GM12872 (cell line): ENCODE data around the gene SPATA16.

ENCODE experiments used
- TF ChIP-seq, protein P1 (sequence below): IDR thresholded peaks from 3 replicates; pipeline ENCODE4 v1.5.1; 2011; ENCODE audit warnings: low read depth, mild to moderate bottlenecking, low read length, moderate library complexity; ENCODE audit not compliant: insufficient read depth

The SPATA16 gene

DNA sequence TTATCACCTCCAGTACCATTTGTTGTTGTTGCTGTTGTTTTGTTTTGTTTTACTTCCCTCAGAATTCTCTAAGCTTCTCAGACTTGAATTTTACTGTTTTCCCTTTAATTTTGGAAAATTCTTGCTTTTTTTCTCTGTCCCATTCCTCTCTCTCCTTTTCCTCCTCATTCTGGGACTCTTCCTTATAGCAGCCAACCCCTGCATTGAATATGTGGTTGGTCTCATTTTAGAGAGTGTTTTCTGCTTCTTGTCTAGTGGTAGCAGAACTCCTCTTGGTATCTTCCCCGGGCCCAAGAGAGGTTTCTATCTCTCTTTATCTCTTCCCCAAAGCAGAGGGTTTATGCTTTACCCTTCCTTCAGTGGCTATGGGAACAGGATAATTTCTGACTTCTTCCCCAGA, 113.6 kb downstream of the SPATA16 start:
- TF ChIP-seq, protein P1, sequence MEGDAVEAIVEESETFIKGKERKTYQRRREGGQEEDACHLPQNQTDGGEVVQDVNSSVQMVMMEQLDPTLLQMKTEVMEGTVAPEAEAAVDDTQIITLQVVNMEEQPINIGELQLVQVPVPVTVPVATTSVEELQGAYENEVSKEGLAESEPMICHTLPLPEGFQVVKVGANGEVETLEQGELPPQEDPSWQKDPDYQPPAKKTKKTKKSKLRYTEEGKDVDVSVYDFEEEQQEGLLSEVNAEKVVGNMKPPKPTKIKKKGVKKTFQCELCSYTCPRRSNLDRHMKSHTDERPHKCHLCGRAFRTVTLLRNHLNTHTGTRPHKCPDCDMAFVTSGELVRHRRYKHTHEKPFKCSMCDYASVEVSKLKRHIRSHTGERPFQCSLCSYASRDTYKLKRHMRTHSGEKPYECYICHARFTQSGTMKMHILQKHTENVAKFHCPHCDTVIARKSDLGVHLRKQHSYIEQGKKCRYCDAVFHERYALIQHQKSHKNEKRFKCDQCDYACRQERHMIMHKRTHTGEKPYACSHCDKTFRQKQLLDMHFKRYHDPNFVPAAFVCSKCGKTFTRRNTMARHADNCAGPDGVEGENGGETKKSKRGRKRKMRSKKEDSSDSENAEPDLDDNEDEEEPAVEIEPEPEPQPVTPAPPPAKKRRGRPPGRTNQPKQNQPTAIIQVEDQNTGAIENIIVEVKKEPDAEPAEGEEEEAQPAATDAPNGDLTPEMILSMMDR = no peak

DNA sequence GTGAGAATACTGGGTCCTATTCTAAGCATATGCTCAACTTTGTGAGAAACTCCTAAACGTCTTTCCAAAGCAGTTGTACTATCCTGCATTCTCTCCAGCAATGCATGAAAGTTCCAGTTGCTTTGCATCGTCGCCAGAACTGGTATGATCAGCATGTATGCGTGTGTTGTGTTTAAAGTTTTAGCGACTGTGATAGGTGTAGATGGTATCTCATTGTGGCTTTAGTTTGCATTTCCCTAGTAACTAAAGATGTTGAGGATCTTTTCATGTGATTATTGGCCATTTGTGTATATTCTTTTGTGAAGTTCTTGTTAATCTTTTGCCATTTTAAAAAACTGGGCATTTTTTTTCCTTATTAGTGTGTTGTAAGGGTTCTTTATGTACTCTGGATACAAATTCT, 115.1 kb downstream of the SPATA16 start:
- TF ChIP-seq, protein P1 = no peak

DNA sequence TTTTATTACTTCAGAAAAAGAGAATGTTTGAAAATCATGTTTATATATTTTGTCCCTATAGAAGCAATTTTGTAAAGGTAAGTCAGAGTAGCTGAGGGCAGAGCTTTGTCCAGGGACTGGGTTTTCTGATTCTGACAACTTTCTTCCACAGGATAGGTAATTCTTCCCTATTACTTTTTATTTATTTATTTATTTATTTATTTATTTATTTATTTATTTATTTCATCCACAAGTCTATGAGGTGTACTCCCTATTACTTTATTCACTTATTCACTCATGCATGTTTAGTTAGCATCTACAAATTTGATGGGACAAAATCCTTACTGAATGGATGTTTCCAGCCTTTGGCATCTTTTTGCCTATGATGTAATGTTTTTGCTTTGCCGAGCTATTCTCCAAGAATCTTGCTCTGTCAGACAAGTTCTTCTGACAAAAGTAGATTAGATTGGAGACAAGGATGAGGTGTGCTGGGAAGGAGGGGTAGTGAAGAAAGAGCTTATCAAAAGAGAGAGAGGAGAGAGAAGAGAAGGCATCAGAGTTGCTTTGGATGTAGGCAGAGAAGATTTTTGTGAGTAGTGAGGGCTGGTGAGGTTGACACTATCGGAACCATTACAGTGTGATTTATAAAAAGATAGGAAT, 119.4 kb downstream of the SPATA16 start:
- TF ChIP-seq, protein P1 = no peak

DNA sequence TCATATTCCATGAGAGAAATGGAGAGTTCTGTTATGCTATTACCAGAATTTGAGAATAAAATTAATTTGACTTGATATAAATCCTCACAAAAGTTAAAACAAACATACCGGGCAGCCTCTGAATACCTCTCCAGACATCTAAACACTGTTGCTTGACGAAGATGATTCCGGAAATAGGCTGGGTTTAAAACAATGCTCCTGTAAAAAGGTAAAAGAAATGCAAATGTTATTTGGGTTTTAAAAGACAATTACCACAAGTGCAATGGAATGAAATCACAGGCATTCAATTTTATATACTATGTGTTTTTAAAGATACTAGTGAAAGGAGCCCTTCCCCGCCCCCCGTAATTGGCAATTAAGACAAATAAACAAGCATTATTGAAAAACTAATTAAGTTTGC, 121.7 kb downstream of the SPATA16 start:
- TF ChIP-seq, protein P1 = no peak

DNA sequence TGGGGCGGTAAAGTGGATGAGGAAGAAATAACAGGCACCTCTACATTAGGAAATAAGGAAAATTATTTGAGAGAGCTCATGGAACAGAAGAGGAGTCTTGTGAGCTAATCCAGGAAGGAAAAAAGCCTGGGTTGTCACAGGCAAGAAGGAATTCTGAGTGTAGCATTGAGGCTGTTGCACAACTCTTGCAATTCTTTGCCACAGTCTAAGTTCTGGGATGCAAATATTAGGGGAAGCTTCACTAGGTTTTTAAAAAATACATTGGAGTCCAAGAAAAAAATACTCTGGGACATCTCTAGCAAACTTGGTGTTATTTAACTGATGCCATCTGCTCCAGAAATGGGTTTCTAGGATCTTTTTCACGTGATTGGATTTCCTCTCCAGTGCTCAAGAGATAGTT, 122.3 kb downstream of the SPATA16 start:
- TF ChIP-seq, protein P1 = no peak

DNA sequence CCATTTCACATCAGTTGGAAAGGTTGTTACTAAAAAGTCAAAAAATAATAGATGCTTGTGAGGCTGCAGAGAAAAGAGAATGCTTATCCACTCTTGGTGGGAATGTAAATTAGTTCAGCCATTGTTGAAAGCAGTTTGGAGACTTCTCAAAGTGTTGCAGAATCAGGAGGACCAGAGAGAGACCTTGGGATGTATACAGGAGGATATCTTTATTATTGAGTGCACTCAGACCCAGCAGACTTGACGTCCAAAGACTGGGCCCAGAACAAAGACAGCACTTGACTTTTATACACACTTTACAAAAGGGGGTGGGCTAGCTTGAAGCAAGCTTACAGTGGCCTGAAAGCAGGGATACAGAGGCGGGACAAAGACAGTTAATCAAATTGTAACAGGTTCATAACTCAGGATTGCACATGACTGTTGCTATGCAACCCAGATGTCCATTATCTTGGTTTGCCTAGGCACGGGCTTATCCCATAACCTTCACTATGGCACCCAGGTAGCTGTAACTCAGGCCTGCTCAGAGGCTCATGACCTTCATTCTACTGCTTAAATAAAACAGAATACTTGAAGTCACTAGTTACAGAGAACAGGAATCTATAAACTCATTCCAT, 127.7 kb downstream of the SPATA16 start:
- TF ChIP-seq, protein P1 = no peak

DNA sequence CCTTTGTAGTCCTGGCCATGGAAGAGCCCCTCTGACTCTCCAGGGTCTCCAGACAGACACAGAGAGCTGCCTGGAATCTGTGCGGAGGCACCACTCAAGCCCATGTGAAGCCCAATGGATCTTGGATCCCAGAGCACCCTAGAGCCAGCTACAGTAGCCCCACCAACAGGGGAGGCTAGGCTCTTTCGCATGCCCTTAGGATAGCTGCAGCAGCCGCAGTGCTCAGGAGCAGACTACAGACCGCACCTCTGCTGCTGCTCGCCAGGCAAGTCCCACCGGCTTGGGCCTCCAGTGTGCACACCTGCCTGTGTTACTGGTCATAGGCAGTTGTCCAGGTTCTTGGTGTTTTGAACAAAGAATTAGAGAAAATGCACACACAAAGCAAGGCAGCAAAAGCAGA, 131.6 kb downstream of the SPATA16 start:
- TF ChIP-seq, protein P1 = no peak

DNA sequence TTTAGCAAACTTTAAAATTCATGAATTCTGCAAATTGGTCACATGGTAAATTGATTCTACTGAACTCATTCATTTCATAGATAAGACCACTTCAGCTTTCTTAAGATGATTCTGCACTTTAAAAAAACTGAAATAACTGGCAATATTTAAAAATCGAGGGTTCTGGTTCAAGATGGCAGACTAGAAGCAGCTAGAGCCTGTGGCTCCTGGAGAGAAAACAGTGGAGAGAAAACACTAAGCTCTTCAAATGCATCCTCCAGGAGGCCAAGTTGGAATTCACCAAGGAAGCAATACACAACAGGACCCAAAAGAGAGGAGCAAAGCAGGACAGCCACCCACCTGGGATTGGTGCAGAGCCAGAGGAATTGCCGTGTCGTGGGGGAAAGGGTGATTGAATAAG, 132.1 kb downstream of the SPATA16 start:
- TF ChIP-seq, protein P1 = no peak
